ENCODE results near the gene TFIP11. TPM values are rescaled to one million over a fixed set of nuclear protein-coding genes. Genes with fewer than 3 reads are reported as not detected.

The TFIP11 gene
- total and polyA plus RNA-seq, 2 of the 13 experiments (the other 11 are each of a cell fraction or from before 2014, with no cell fraction given): 15.4 to 22.8 TPM

DNA sequence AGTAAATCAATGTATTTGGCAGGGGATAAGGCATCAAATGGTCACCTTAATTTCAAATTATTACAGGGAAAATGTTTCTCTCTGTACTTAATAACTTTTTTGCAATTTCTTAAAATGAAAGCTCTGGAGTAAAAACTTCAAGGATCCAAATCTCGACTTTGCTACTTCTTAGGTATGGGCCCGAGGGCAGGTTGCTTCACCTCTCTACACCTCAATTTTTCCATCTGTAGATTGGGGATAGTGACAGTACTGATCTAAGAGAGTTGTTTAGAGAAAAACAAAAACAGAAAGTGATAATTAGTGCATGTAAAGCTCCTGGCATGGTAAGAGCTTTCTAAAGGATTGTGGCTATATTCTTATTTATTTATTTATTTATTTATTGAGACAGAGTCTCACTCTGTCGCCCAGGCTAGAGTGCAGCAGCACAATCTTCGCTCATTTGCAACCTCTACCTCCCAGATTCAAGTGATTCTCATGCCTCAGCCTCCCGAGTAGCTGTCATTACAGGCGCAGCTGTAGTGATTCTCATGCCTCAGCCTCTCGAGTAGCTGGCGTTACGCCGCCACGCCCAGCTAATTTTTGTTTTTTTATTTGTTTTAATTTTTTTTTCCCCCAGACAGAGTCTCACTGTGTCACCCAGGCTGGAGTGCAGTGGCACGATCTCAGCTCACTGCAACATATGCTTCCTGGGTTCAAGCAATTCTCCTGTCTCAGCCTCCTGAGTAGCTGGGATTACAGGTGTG lies 2.3 kb upstream of the TFIP11 start:
- intact Hi-C loops (cut with micrococcal nuclease; ENCODE audit: unreplicated experiment): loop anchor here (5.0 kb wide), 2 partner anchors 37 to 78 kb away; partner anchors contain the start of gene TPST2
- CTCF ChIA-PET (ENCODE audit: low intra/inter-chr PET ratio, low total read pairs): no interaction called here
- in situ Hi-C loops (cut with HindIII; ENCODE audit: extremely low pct_ligation_motif_present, low pct_unique_long_range_greater_than_20kb): no loop called here
- POLR2A ChIA-PET: interaction anchor here (0.9 kb wide), 1 partner anchor 31 kb away, joined by 3 read pairs; the partner anchor contains the start of genes HPS4 and SRRD
- Histone ChIP-seq H3K36me3 (replicated peaks in 1 of 2; ENCODE audit: control insufficient read depth in 1 of 2, insufficient read depth in 2 of 2, low read length in 2 of 2) (0 out of 5 replicates have a peak, but pooled peaks cover 3 to 4% of the 10 kb centered on the region in 2 experiments), H3K9ac (ENCODE audit: insufficient read depth, low read depth, low read length) (no peak overlapping the region), H3K4me3 (replicated peaks in 1 of 3; ENCODE audit: insufficient read depth in 1 of 3, low read depth in 2 of 3, low read length in 3 of 3) (no peak overlapping the region), H3K79me2 (ENCODE audit: insufficient read depth, low read length) (peaks cover 18% of the 10 kb centered on the region), H2AFZ (ENCODE audit: low read length) (no peak overlapping the region), H3K9me3 (ENCODE audit: low read length) (no peaks in the 10 kb centered on the region), H3K4me2 (ENCODE audit: low read depth, low read length) (0 out of 2 replicates have a peak overlapping the region, but pooled peaks have one; percentile 95), H4K20me1 (ENCODE audit: insufficient read depth, low read length) (no peaks in the 10 kb centered on the region), H3K27me3 (ENCODE audit: control insufficient read depth in 1 of 2, insufficient read depth in 2 of 2, low read length in 2 of 2) (no peaks in the 10 kb centered on the region; a peak in 1 of 5 replicates), H3K27ac (ENCODE audit: extremely low read length, insufficient read depth, low read length) (no peak overlapping the region), H3K4me1 (ENCODE audit: insufficient read depth, low read length) (peaks cover 36% of the 10 kb centered on the region)
- 92% methylated on average over 12 of the region's 12 CpGs for WGBS (ENCODE audit: low lambda C conversion rate)
- no TSS peak for BruUV-seq (replicated peaks)
- no peak for DNase-seq (ENCODE audit: low spot score)
- FAIRE-seq: no peak
- TF ChIP-seq ZSCAN20 (CRISPR knock-in tag; IDR thresholded peaks at IDR 0.05; ENCODE audit: borderline replicate concordance) (no peak), ZNF629 (CRISPR knock-in tag; conservative IDR thresholded peaks at IDR 0.05) (peak; percentile 63; the same call in 1 of the 2 replicates)
- ATAC-seq: no peak

DNA sequence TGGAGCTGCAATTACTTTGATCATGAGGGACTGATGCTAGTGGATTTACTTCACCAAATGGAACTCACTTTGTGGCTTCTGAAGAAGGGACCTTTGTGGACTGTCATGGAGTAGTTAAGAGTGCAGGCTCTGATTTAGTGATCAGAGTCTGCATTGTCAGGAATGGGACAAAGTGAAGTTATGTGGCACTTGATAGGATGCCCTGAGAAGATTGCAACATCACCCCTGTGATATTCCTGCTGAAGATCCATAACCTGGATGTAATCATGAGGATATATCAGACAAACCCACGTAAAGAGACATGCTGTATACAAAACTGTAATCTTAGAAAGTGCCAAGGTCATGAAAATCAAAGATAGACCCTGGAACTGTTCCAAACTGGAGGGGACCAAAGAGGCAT lies 1.6 kb upstream of the TFIP11 start:
- Histone ChIP-seq H3K4me1 (ENCODE audit: insufficient read depth, low read length) (peaks cover 33% of the 10 kb centered on the region), H3K4me2 (ENCODE audit: low read depth, low read length) (peak overlapping the region; percentile 95), H3K27me3 (ENCODE audit: control insufficient read depth in 1 of 2, insufficient read depth in 2 of 2, low read length in 2 of 2) (no peaks in the 10 kb centered on the region; a peak in 1 of 5 replicates), H3K27ac (ENCODE audit: extremely low read length, insufficient read depth, low read length) (no peak overlapping the region), H3K36me3 (replicated peaks in 1 of 2; ENCODE audit: control insufficient read depth in 1 of 2, insufficient read depth in 2 of 2, low read length in 2 of 2) (peaks cover 5 to 10% of the 10 kb centered on the region in 2 experiments; a peak in 4 of 5 replicates), H3K4me3 (replicated peaks in 1 of 3; ENCODE audit: insufficient read depth in 1 of 3, low read depth in 2 of 3, low read length in 3 of 3) (peak overlapping the region; percentile 85 to 99 (median 92); a peak in 4 of 6 replicates), H3K9me3 (ENCODE audit: low read length) (no peaks in the 10 kb centered on the region), H2AFZ (ENCODE audit: low read length) (no peak overlapping the region), H3K79me2 (ENCODE audit: insufficient read depth, low read length) (peaks cover 18% of the 10 kb centered on the region), H4K20me1 (ENCODE audit: insufficient read depth, low read length) (no peaks in the 10 kb centered on the region), H3K9ac (ENCODE audit: insufficient read depth, low read depth, low read length) (peak overlapping the region; percentile 92; the same call in 1 of the 2 replicates)
- FAIRE-seq (no peak), ATAC-seq (no peak), DNase-seq (ENCODE audit: low spot score) (no peak)
- 29% methylated on average over 1 of the region's 1 CpG for WGBS (ENCODE audit: low lambda C conversion rate)
- CTCF ChIA-PET (ENCODE audit: low intra/inter-chr PET ratio, low total read pairs): no interaction called here
- POLR2A ChIA-PET: no interaction called here
- TF ChIP-seq CEBPB (IDR thresholded peaks at IDR 0.05; ENCODE audit: borderline replicate concordance, low read depth, low read length): peak; percentile 82
- TF ChIP-seq, protein P1, sequence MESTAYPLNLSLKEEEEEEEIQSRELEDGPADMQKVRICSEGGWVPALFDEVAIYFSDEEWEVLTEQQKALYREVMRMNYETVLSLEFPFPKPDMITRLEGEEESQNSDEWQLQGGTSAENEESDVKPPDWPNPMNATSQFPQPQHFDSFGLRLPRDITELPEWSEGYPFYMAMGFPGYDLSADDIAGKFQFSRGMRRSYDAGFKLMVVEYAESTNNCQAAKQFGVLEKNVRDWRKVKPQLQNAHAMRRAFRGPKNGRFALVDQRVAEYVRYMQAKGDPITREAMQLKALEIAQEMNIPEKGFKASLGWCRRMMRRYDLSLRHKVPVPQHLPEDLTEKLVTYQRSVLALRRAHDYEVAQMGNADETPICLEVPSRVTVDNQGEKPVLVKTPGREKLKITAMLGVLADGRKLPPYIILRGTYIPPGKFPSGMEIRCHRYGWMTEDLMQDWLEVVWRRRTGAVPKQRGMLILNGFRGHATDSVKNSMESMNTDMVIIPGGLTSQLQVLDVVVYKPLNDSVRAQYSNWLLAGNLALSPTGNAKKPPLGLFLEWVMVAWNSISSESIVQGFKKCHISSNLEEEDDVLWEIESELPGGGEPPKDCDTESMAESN (CRISPR knock-in tag; conservative IDR thresholded peaks at IDR 0.05): no peak
- TF ChIP-seq, protein P2, sequence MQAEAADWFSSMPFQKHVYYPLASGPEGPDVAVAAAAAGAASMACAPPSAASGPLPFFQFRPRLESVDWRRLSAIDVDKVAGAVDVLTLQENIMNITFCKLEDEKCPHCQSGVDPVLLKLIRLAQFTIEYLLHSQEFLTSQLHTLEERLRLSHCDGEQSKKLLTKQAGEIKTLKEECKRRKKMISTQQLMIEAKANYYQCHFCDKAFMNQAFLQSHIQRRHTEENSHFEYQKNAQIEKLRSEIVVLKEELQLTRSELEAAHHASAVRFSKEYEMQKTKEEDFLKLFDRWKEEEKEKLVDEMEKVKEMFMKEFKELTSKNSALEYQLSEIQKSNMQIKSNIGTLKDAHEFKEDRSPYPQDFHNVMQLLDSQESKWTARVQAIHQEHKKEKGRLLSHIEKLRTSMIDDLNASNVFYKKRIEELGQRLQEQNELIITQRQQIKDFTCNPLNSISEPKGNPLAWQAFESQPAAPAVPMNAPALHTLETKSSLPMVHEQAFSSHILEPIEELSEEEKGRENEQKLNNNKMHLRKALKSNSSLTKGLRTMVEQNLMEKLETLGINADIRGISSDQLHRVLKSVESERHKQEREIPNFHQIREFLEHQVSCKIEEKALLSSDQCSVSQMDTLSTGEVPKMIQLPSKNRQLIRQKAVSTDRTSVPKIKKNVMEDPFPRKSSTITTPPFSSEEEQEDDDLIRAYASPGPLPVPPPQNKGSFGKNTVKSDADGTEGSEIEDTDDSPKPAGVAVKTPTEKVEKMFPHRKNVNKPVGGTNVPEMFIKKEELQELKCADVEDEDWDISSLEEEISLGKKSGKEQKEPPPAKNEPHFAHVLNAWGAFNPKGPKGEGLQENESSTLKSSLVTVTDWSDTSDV (CRISPR knock-in tag; IDR thresholded peaks at IDR 0.05): no peak
- no TSS peak for BruUV-seq (replicated peaks)
- in situ Hi-C loops (cut with HindIII; ENCODE audit: extremely low pct_ligation_motif_present, low pct_unique_long_range_greater_than_20kb) (no loop called here), intact Hi-C loops (cut with micrococcal nuclease; ENCODE audit: unreplicated experiment) (loop anchor here (5.0 kb wide), 2 partner anchors 37 to 78 kb away; partner anchors contain the start of gene TPST2)

Measured in HepG2 (cell line).